Thymus (tissue), 11 donors: ENCODE results near the gene PM20D2. TPM values are rescaled to one million over a fixed set of nuclear protein-coding genes. Genes with fewer than 3 reads are reported as not detected.

ENCODE experiments used
- DNase-seq, 9 donors: peaks; one replicate each; pipeline ENCODE4 v3.0.0-alpha.2; 2013; ENCODE audit warnings: low spot score in 9 of 9, low read depth in 6 of 9, missing footprints in 1 of 9
- H3K27ac ChIP-seq, 2 donors: one replicate each; pipeline ENCODE4 v1.5.1; 2013; ENCODE audit warnings: control low read depth in 1 of 2, low read depth in 1 of 2, low read length in 1 of 2, mild to moderate bottlenecking in 1 of 2, moderate library complexity in 1 of 2
- H3K27me3 ChIP-seq, 2 donors: one replicate each; pipeline ENCODE4 v1.5.1; 2013; ENCODE audit warnings: low read length in 1 of 2; ENCODE audit not compliant: control insufficient read depth in 2 of 2, insufficient read depth in 1 of 2
- H3K36me3 ChIP-seq, 2 donors: one replicate each; pipeline ENCODE4 v1.5.1; 2013; ENCODE audit warnings: low read length in 1 of 2, mild to moderate bottlenecking in 1 of 2, moderate library complexity in 1 of 2; ENCODE audit not compliant: control insufficient read depth in 2 of 2, insufficient read depth in 2 of 2
- H3K4me1 ChIP-seq, 2 donors: one replicate each; pipeline ENCODE4 v1.5.1; 2013; ENCODE audit warnings: low read length in 2 of 2; ENCODE audit not compliant: control insufficient read depth in 2 of 2, insufficient read depth in 2 of 2
- H3K4me3 ChIP-seq, 2 donors: one replicate each; pipeline ENCODE4 v1.5.1; 2013; ENCODE audit warnings: low read length in 2 of 2, control low read depth in 1 of 2, mild to moderate bottlenecking in 1 of 2
- H3K9me3 ChIP-seq, 2 donors: one replicate each; pipeline ENCODE4 v1.5.1; 2013; ENCODE audit warnings: low read length in 1 of 2, mild to moderate bottlenecking in 1 of 2; ENCODE audit not compliant: control insufficient read depth in 2 of 2, insufficient read depth in 1 of 2
- WGBS: extraction: QIAGEN DNeasy Blood & Tissue Kit; methylation state at CpG from one replicate; pipeline ENCODE4 v1.1.7; 2013; 5-methylcytosine and 5-hydroxymethylcytosine counted together
- polyA plus RNA-seq: library from polyadenylated mRNA; stranded (reverse); fragments of 200-250 nt; gene quantifications from one replicate; pipeline ENCODE4 v1.2.3, GENCODE V29; 2013
- total RNA-seq: library from RNA; stranded (reverse); fragments of 120-200 nt; gene quantifications from one replicate; pipeline ENCODE4 v1.2.4, GENCODE V29; 2013
- donor health status: healthy.

Gene PM20D2
- total and polyA plus RNA-seq, 2 donors, result 17.2 to 19.2 TPM

- 98% methylated on average over 4 of the region's 4 CpGs for WGBS
- no peaks in the 10 kb centered on the region for H3K27me3 ChIP-seq
- H3K9me3 ChIP-seq, result no peaks in the 10 kb centered on the region
- no peak overlapping the region for H3K27ac ChIP-seq
- no peak for DNase-seq
- no peak overlapping the region for H3K4me3 ChIP-seq
- H3K36me3 ChIP-seq, result peaks cover 6 to 64% of the 10 kb centered on the region in 2 donors
- no peaks in the 10 kb centered on the region for H3K4me1 ChIP-seq
Measured at GRCh38 chr6:89160331-89161092, 14.7 kb downstream of the PM20D2 start.

GRCh38 chr6:89161326-89162046 lies 15.6 kb downstream of the PM20D2 start:
- Histone ChIP-seq H3K36me3 (peaks cover 6 to 57% of the 10 kb centered on the region in 2 donors), H3K27me3 (no peaks in the 10 kb centered on the region)
- DNase-seq, result peak in 5 of 9 donors; percentile 10 to 52 (median 19)

GRCh38 chr6:89162047-89162371 lies 16.2 kb downstream of the PM20D2 start:
- Histone ChIP-seq H3K27ac (no peak overlapping the region), H3K27me3 (no peaks in the 10 kb centered on the region), H3K4me1 (no peaks in the 10 kb centered on the region), H3K9me3 (no peaks in the 10 kb centered on the region), H3K4me3 (no peak overlapping the region), H3K36me3 (peaks cover 6 to 54% of the 10 kb centered on the region in 2 donors)
- WGBS, result 96% methylated on average over 4 of the region's 4 CpGs
- DNase-seq, result no peak

More at GRCh38 chr6:89161326-89162046, 15.6 kb downstream of the PM20D2 start:
- no peaks in the 10 kb centered on the region for H3K4me1 ChIP-seq
- H3K27ac ChIP-seq, result no peak overlapping the region
- H3K4me3 ChIP-seq, result no peak overlapping the region
- WGBS, result 93% methylated on average over 7 of the region's 7 CpGs
- H3K9me3 ChIP-seq, result no peaks in the 10 kb centered on the region

- 79% methylated on average over 6 of the region's 6 CpGs for WGBS
- no peaks in the 10 kb centered on the region for H3K4me1 ChIP-seq
- H3K9me3 ChIP-seq, result no peaks in the 10 kb centered on the region
- no peaks in the 10 kb centered on the region for H3K36me3 ChIP-seq
- DNase-seq, result no peak
- no peak overlapping the region for H3K27ac ChIP-seq
- H3K4me3 ChIP-seq, result no peak overlapping the region
- H3K27me3 ChIP-seq, result no peaks in the 10 kb centered on the region
Measured at GRCh38 chr6:89172131-89172530, 26.3 kb downstream of the PM20D2 start.

GRCh38 chr6:89173634-89174033 lies 27.8 kb downstream of the PM20D2 start:
- Histone ChIP-seq H3K27me3 (no peaks in the 10 kb centered on the region), H3K4me1 (no peaks in the 10 kb centered on the region), H3K27ac (no peak overlapping the region), H3K4me3 (no peak overlapping the region), H3K36me3 (no peaks in the 10 kb centered on the region), H3K9me3 (no peaks in the 10 kb centered on the region)
- DNase-seq, result no peak
- 95% methylated on average over 4 of the region's 4 CpGs for WGBS

- H3K36me3 ChIP-seq, result no peaks in the 10 kb centered on the region
Measured at GRCh38 chr6:89180112-89180511, 34.3 kb downstream of the PM20D2 start.

GRCh38 chr6:89180971-89181370 lies 35.1 kb downstream of the PM20D2 start:
- H3K36me3 ChIP-seq, result no peaks in the 10 kb centered on the region
- no peak overlapping the region for H3K4me3 ChIP-seq
- WGBS, result 95% methylated on average over 1 of the region's 1 CpG
- H3K9me3 ChIP-seq, result no peaks in the 10 kb centered on the region
- no peaks in the 10 kb centered on the region for H3K27me3 ChIP-seq
- no peak for DNase-seq
- H3K27ac ChIP-seq, result no peak overlapping the region
- no peaks in the 10 kb centered on the region for H3K4me1 ChIP-seq

More at GRCh38 chr6:89180112-89180511, 34.3 kb downstream of the PM20D2 start:
- DNase-seq, result no peak
- H3K27me3 ChIP-seq, result no peaks in the 10 kb centered on the region
- H3K4me1 ChIP-seq, result no peaks in the 10 kb centered on the region
- no peaks in the 10 kb centered on the region for H3K9me3 ChIP-seq
- WGBS, result 98% methylated on average over 13 of the region's 13 CpGs
- no peak overlapping the region for H3K4me3 ChIP-seq
- no peak overlapping the region for H3K27ac ChIP-seq

GRCh38 chr6:89183294-89183693 lies 37.4 kb downstream of the PM20D2 start:
- Histone ChIP-seq H3K4me1 (no peaks in the 10 kb centered on the region), H3K4me3 (no peak overlapping the region), H3K27ac (no peak overlapping the region), H3K36me3 (no peaks in the 10 kb centered on the region), H3K9me3 (no peaks in the 10 kb centered on the region), H3K27me3 (no peaks in the 10 kb centered on the region)
- DNase-seq, result no peak
- 50% methylated on average over 2 of the region's 2 CpGs for WGBS

- Histone ChIP-seq H3K27ac (no peak overlapping the region), H3K4me1 (no peaks in the 10 kb centered on the region), H3K27me3 (no peaks in the 10 kb centered on the region), H3K9me3 (no peaks in the 10 kb centered on the region), H3K4me3 (no peak overlapping the region), H3K36me3 (no peaks in the 10 kb centered on the region)
- 97% methylated on average over 9 of the region's 9 CpGs for WGBS
- DNase-seq, result no peak
Measured at GRCh38 chr6:89184344-89184743, 38.5 kb downstream of the PM20D2 start.
